ENCODE results near the gene RABGEF1.

DNA sequence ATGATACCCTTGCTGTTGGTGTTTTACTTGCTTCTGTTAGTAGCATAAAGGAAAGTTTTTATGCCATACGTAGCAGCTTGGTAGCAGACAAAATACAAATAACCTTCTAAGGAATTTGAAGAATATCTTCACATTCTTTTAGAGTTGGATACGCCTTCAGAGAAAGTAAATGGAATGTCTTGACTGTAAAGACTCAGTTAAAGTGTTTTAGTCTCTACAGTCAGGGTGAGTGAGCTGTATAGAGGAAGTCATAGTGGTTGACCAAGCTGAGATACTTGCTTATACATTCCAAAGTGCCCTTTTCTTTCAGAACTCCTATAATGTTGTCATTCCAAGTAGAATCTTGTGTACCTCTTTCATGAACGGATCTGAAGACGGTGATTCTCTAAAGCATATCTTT lies 37.7 kb downstream of the RABGEF1 start:
- TF ChIP-seq, protein P1, sequence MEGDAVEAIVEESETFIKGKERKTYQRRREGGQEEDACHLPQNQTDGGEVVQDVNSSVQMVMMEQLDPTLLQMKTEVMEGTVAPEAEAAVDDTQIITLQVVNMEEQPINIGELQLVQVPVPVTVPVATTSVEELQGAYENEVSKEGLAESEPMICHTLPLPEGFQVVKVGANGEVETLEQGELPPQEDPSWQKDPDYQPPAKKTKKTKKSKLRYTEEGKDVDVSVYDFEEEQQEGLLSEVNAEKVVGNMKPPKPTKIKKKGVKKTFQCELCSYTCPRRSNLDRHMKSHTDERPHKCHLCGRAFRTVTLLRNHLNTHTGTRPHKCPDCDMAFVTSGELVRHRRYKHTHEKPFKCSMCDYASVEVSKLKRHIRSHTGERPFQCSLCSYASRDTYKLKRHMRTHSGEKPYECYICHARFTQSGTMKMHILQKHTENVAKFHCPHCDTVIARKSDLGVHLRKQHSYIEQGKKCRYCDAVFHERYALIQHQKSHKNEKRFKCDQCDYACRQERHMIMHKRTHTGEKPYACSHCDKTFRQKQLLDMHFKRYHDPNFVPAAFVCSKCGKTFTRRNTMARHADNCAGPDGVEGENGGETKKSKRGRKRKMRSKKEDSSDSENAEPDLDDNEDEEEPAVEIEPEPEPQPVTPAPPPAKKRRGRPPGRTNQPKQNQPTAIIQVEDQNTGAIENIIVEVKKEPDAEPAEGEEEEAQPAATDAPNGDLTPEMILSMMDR (conservative IDR thresholded peaks at IDR 0.05), result no peak
- no peak for TF ChIP-seq ZFX (IDR thresholded peaks at IDR 0.05)
